ENCODE results near the gene WDR62.
"Not testable (repeated sequence)": the region's sequence is repeated elsewhere in the genome, so short reads cannot be mapped to it uniquely, and the experiment has no call there.

Gene WDR62

DNA sequence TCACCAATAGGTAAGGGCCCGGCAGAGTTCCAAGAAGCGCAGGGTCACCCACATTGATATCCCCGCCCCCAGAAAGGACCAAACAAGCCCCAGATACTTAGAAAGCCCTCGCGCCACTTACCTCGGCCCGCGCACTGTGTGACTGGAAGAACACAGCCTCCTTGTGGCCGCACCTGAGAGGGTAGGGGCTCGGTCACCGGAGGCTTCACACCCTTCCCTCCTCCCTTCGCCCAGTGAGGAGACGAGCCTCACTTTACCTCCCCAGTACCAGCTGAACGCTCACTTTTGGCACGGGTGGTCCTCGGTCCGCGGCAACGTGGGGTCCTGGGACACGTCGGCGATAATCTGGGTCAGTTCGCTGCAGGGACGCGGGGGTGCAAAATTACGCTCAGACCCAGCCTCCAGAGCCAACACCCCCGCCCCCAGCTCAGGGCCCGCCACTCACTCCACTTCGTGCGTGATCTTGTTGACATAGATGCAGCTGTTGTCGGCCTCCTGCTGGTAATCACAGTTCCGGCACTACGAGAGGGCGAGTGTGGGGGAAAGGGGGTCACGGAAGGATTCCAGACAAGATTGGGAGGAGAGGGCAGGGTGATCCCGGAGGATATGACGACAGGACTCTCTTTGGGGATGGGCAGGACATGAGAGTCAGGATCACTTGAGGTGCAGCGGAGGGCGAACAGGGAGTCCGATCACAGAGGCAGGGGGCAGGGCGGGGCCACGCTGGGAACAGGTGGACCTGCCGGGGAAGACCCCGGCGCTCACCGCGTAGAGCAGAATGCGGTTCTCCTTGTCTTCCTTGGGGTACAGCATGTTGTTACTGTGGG lies 59.4 kb downstream of the WDR62 start:
- no peak for DNase-seq

DNA sequence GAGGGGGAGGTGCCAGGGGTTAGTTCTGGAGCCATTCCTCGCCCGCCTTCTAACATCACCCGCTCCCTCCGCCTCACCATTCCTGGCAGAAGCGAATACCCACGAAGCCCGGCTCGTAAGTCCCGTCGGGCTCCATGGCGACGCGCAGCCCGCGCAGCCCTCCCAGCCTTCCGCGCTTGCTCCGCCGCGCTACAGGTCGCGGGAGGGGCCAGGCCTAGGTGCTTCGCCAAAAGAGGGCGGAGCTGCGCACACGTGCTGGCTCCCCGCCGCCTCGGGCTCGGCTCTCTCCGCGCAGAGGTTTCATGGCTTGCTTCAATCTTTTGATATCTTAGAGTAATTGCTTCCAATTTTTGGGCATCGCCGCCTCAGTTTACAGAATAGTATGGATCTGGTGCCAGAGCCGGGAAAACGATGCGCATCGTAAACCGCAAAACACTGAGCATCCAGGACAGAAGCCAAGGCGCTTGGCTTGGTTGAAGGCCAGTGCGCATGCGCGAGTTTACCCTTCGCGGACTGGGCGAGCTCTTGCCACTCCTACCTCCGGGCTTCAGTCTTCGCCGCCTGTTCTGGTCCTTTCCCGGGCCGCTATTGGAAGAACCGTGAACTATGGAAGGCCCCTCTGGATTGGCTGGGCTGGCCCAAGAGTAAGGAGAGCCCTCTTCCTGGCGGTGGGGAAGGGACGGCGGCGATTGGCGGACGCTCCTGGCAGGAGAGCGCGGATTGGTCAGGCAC lies 60.2 kb downstream of the WDR62 start, which contains the start of gene POLR2I:
TSS of gene POLR2I (minus strand) at position 155 of the 732 bp plus-strand sequence. CDS start at position 136, 19 bp downstream.
- DNase-seq = peak; percentile 99

DNA sequence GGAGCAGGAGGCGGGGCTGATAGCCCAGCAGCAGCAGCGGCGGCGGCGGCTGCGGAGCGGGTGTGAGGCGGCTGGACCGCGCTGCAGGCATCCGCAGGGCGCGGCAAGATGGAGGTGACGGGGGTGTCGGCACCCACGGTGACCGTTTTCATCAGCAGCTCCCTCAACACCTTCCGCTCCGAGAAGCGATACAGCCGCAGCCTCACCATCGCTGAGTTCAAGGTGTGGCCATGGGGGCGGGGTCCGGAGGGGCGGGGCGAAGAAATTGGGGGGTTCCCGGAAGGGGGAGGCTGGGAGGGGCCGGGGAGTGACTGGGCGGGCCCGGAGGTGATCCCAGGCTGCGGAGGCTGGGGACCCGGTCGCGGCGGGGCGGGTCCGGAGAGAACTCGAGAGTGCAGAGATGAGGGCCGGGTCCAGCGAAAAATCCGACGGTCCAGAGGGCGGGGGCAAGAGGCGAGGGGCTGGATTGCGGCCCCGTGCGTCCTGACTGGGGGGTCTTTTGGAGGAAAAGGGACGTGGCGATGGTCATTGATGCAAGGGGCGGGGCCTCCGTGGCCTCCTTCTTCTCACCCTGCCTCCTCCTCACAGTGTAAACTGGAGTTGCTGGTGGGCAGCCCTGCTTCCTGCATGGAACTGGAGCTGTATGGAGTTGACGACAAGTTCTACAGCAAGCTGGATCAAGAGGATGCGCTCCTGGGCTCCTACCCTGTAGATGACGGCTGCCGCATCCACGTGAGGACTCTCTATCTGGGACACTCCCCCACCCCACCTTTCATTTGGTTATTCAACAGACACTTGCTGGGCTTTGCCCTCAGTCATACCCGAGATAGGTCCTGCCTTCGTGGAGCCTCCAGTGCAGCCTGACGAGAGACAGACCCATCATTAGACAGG lies 61.0 kb downstream of the WDR62 start, which contains the start of gene TBCB:
TSS of gene TBCB (plus strand) at position 16 of the 891 bp plus-strand sequence. CDS start at position 109, 93 bp downstream.
- peak; percentile 81 to 98 for DNase-seq

DNA sequence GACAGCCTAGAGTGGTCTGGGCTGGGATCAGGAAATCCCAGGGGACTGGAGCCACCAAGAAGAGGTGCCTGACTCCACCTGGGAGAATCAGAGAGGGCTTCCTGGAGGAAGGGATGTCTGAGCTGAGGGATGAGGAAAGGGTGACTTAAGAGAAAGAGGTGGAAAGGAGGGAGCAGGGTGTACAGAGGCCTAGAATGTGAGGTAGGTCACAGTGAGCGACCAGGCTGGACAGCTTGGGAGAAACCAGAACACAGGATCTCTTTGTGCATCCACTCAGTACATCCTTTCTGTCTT lies 61.6 kb downstream of the WDR62 start:
- no peak for DNase-seq

DNA sequence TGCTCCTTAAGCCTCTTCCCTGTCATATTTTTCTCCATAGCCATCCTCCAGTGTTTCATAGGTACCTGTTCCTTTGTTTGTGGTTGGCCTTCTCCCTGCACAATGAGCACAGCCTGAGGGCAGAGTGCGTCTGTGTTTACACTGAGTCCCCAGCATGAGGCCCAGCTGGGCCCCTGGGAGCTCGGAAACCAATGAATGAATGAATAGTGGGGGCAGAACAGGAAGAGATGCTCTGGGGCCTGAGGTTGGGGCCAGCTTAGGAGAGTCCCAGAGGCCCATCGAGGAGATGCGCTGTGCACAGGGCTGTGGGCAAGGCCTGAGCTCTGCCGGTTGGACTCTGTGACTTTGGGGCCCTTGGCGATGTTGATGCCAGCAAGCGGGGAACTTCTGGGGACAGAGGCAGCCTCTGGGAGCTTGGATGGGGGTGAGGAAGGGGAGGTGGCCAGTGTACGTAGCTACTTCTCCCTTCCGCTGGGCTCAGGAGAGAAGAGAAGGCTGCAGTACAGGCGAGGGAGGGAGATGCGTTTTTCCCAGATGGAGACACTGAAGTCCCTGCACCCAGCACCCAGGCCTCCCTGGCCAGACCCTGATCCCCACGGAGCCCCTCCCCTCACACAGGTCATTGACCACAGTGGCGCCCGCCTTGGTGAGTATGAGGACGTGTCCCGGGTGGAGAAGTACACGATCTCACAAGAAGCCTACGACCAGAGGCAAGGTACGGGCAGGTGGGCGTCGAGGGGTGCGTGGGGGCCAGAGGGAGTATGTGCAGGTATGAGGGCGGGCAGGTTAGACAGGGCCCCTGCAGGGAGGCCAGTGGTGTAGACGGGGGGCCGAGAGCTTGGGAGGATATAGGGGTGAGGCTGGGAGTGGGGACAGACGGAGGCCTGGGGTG lies 65.6 kb downstream of the WDR62 start:
- DNase-seq = no peak

GRCh38 chr19:36120984-36121358 lies 66.3 kb downstream of the WDR62 start:
- no peak for DNase-seq

DNA sequence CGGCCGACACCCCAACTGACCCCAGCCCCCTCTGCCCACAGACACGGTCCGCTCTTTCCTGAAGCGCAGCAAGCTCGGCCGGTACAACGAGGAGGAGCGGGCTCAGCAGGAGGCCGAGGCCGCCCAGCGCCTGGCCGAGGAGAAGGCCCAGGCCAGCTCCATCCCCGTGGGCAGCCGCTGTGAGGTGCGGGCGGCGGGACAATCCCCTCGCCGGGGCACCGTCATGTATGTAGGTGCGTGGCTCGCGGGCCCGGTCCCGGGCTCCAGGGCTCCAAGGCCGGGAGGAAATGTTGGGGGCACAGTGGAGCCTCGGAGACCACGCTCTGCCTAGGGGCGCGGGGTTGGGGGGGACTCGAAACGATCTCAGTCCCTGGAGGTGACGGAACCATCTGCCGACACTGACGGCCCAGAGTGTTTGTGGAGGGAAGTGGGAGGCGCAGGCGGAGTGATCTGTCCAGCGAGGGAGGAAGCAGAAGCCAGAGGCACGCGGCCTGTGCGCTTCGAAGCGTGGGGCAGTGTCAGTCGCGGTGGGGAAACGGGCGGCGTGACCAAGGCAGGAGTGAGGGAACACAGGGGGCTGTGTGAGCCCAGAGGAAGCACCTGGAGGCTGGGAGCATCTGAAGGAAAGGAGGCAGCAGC lies 66.9 kb downstream of the WDR62 start:
- no peak for DNase-seq

- DNase-seq = no peak
Measured at GRCh38 chr19:36125557-36125956, 70.9 kb downstream of the WDR62 start.

DNA sequence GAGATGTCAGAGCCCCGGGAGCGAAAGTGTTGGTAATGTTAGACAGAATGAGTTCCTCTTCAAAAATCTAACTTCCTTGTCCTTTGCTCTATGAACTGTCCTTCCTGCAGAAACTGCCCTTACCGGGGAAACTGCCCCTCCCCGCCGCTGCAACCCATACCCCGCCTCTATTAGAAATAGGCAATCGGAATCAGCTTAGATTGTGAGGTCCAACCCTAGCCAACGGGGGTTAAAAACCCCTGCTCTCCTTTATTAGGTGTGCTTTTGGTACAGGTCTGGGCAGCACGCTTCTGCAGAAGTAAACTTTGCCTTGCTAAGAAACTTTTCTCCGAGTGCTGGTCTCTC lies 73.7 kb downstream of the WDR62 start:
- DNase-seq = no peak

- DNase-seq = not testable (repeated sequence)
Measured at GRCh38 chr19:36131221-36131620, 76.5 kb downstream of the WDR62 start.

- not testable (repeated sequence) for DNase-seq
Measured at GRCh38 chr19:36134867-36135266, 80.2 kb downstream of the WDR62 start.

- DNase-seq = no peak
Measured at GRCh38 chr19:36136964-36137686, 82.4 kb downstream of the WDR62 start.

GRCh38 chr19:36139120-36139472 lies 84.4 kb downstream of the WDR62 start:
- no peak for DNase-seq

- DNase-seq = peak; percentile 86 to 87
Measured at GRCh38 chr19:36139473-36140303, 85.0 kb downstream of the WDR62 start, which contains the start of gene CAPNS1. Gene CAPNS1, plus strand, starts transcription at chr19:36140066. Its CDS starts 946 bp downstream, at chr19:36141012.

- no peak for DNase-seq
Measured at GRCh38 chr19:36140304-36141038, 85.8 kb downstream of the WDR62 start.

DNA sequence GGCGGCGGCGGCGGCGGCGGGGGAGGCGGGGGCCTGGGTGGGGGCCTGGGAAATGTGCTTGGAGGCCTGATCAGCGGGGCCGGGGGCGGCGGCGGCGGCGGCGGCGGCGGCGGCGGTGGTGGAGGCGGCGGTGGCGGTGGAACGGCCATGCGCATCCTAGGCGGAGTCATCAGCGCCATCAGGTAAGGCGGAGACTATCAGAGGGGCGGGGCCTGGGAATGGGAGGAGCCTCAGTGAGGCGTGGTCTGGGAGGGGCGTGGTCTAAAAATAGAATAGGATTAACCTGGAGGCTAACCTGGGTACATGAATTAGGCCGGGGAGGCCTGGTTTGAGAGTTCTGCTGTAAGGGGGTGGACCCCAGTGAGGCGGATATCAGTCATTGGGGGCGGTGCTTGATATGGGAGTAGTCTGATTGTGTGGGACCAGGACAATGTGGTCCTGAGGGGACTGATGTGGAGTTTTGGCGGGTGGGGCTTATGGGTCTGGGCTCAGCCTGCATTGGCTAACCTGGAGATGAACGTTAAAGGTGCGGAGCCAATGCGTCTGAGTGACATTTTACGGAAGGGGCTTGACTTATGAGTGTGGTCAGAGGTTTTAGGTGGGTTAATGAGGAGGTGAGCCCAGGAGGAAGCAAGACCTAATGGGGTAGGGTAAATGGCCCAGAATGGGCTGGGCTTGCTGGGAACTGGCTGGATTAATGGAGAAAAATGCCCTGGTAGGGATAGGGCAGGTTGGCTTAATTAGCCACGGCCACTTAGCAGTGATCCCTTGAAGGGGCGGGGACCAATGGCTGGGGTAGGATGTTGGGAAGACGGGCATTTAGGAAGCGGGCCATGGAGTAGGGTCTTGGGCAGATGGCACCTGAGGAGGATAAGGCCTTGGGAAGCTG lies 86.6 kb downstream of the WDR62 start:
- peak; percentile 65 to 83 for DNase-seq

DNA sequence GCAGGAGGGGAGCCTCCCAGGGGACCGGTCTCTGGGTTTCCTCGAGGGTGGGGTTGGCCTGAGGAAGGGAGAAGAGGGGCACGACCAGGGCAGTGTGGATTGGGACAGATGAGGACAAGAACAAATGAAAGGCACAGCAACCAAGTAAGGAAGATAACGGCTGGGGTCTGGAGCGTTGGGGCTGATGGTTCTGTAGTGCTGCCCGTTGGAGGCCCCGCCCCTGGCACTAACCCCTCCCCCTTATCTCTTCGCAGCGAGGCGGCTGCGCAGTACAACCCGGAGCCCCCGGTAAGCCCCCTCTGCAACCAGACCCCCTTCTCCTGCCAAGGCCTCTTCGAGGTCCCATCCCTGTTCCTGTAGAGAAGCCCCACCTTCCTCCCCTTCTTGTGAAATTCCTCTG lies 87.3 kb downstream of the WDR62 start:
- no peak for DNase-seq

- no peak for DNase-seq
Measured at GRCh38 chr19:36142496-36142895, 87.8 kb downstream of the WDR62 start.
